Sigmoid colon (tissue), 7 donors: ENCODE data around the gene CALML4. TPM values are rescaled to one million over a fixed set of nuclear protein-coding genes. Genes with fewer than 3 reads are reported as not detected.
A peak's percentile ranks its signal among the peaks of the same experiment; 100 is the strongest.

Experiments used
- DNase-seq: peaks from one replicate; pipeline ENCODE4 v3.0.0-alpha.2; 2019
- H3K27ac ChIP-seq, 4 donors: fragments of 200-600 bp; sonication (generic); one replicate each; pipeline ENCODE4 v1.5.1; 2016 to 2019; ENCODE audit warnings: mild to moderate bottlenecking in 1 of 4
- H3K27me3 ChIP-seq, 3 donors: fragments of 200-600 bp; sonication (generic); one replicate each; pipeline ENCODE4 v1.5.1; 2019; ENCODE audit warnings: mild to moderate bottlenecking in 1 of 3
- H3K36me3 ChIP-seq, 4 donors: fragments of 200-600 bp; sonication (generic); one replicate each; pipeline ENCODE4 v1.5.1; 2016 to 2019
- H3K4me1 ChIP-seq, 4 donors: fragments of 200-600 bp; sonication (generic); one replicate each; pipeline ENCODE4 v1.5.1; 2017 to 2019
- H3K4me3 ChIP-seq, 4 donors: fragments of 200-600 bp; sonication (generic); one replicate each; pipeline ENCODE4 v1.5.1; 2017 to 2019; ENCODE audit warnings: mild to moderate bottlenecking in 2 of 4, moderate library complexity in 1 of 4
- H3K9me3 ChIP-seq, 4 donors: fragments of 200-600 bp in 3 of 4; sonication (generic) in 3 of 4; one replicate each; pipeline versions ENCODE4 v1.5.1 to v1.6.1; 2013 to 2019
- CTCF ChIP-seq, 4 experiments: fragments of 450-650 bp in 3 of 4; fragments of 200-600 bp in 1 of 4; IDR thresholded peaks; one replicate each; pipeline ENCODE4 v1.5.1; 2016 to 2019; ENCODE audit warnings: antibody characterized with exemption in 4 of 4, mild to moderate bottlenecking in 3 of 4, moderate library complexity in 2 of 4
- EP300 ChIP-seq, 4 donors: sonication (generic); formaldehyde crosslinking; IDR thresholded peaks; one replicate each; pipeline ENCODE4 v1.6.1; 2017; ENCODE audit warnings: antibody characterized with exemption in 4 of 4
- POLR2A ChIP-seq, 2 donors: fragments of 450-650 bp; IDR thresholded peaks; one replicate each; pipeline ENCODE4 v1.6.1; 2016; ENCODE audit warnings: antibody characterized with exemption in 2 of 2, mild to moderate bottlenecking in 2 of 2, moderate library complexity in 2 of 2
- POLR2AphosphoS5 ChIP-seq, 4 donors: sonication (generic); formaldehyde crosslinking; IDR thresholded peaks; one replicate each; pipeline ENCODE4 v1.6.1; 2017; ENCODE audit warnings: antibody characterized with exemption in 4 of 4
- WGBS, 2 donors: extraction: QIAGEN DNeasy Blood & Tissue Kit; methylation state at CpG; one replicate each; pipeline ENCODE4 v1.1.7; 2013; 5-methylcytosine and 5-hydroxymethylcytosine counted together
- intact Hi-C: fragments of 100-400 bp; cut with DNase I; formaldehyde crosslinking; loops from one replicate; pipeline ENCODE4 v1.15.1; 2023
- polyA plus RNA-seq, 3 donors: library from polyadenylated mRNA; stranded (reverse); fragments of 200-250 nt; gene quantifications; one replicate each; pipeline ENCODE4 v1.2.3, GENCODE V29; 2013
- total RNA-seq, 4 donors: library from RNA; depleted of rRNA; stranded (reverse); fragments of >200 nt; gene quantifications; one replicate each; pipeline ENCODE4 v1.1.0, GENCODE V29; 2016
- donor health status: healthy with polysubstance abuse.
- donor health status: Bipolar disorder and iron deficiency.
- donor health status: healthy.

Gene CALML4
- total and polyA plus RNA-seq, 7 donors, result 3.9 to 309 (median 10.9) TPM

GRCh38 chr15:68199340-68199739 is 5.8 kb downstream of the CALML4 start:
- intact Hi-C loops, result no loop called here
- TF ChIP-seq EP300 (IDR thresholded peaks at IDR 0.05) (no peak), POLR2AphosphoS5 (IDR thresholded peaks at IDR 0.05) (no peak), POLR2A (IDR thresholded peaks at IDR 0.05) (no peak), CTCF (IDR thresholded peaks at IDR 0.05) (no peak)
- 73 to 76% methylated on average over 11 of the region's 11 CpGs for WGBS, 2 donors
- Histone ChIP-seq H3K9me3 (no peaks in the 10 kb centered on the region), H3K4me3 (no peak overlapping the region), H3K4me1 (peaks cover 0 to 26% (median 21%) of the 10 kb centered on the region in 4 donors), H3K36me3 (no peaks in the 10 kb centered on the region), H3K27ac (no peak overlapping the region), H3K27me3 (no peaks in the 10 kb centered on the region)
- DNase-seq, result no peak

GRCh38 chr15:68197661-68198437 is 7.3 kb downstream of the CALML4 start:
- Histone ChIP-seq H3K9me3 (no peaks in the 10 kb centered on the region), H3K27me3 (no peaks in the 10 kb centered on the region), H3K27ac (peak overlapping the region in 1 of 4 donors; percentile 9), H3K4me3 (no peak overlapping the region), H3K4me1 (peaks cover 0 to 30% (median 23%) of the 10 kb centered on the region in 4 donors), H3K36me3 (peaks cover 0 to 10% (median 3%) of the 10 kb centered on the region in 4 donors)
- no peak for TF ChIP-seq EP300 (IDR thresholded peaks at IDR 0.05)
- TF ChIP-seq POLR2AphosphoS5 (IDR thresholded peaks at IDR 0.05), result peak in 1 of 4 donors; percentile 10
- intact Hi-C loops, result no loop called here
- DNase-seq, result no peak
- WGBS, 2 donors, result 89 to 93% methylated on average over 11 of the region's 11 CpGs

- no peak for DNase-seq
- H3K27ac ChIP-seq, result no peak overlapping the region
- H3K27me3 ChIP-seq, result no peaks in the 10 kb centered on the region
- TF ChIP-seq EP300 (IDR thresholded peaks at IDR 0.05) (no peak), POLR2AphosphoS5 (IDR thresholded peaks at IDR 0.05) (no peak), CTCF (IDR thresholded peaks at IDR 0.05) (no peak), POLR2A (IDR thresholded peaks at IDR 0.05) (no peak)
- H3K36me3 ChIP-seq, result peaks cover 0 to 17% (median 6%) of the 10 kb centered on the region in 4 donors
- no peak overlapping the region for H3K4me3 ChIP-seq
- WGBS, 2 donors, result 94 to 95% methylated on average over 8 of the region's 8 CpGs
- intact Hi-C loops, result no loop called here
- H3K9me3 ChIP-seq, result no peaks in the 10 kb centered on the region
- H3K4me1 ChIP-seq, result peaks cover 0 to 37% (median 30%) of the 10 kb centered on the region in 4 donors
Measured at GRCh38 chr15:68197170-68197492, 8.0 kb downstream of the CALML4 start.

GRCh38 chr15:68196445-68197169 is 8.5 kb downstream of the CALML4 start:
- Histone ChIP-seq H3K4me3 (no peak overlapping the region), H3K4me1 (peaks cover 0 to 42% (median 35%) of the 10 kb centered on the region in 4 donors), H3K36me3 (peaks cover 0 to 17% (median 7%) of the 10 kb centered on the region in 4 donors), H3K9me3 (no peaks in the 10 kb centered on the region), H3K27me3 (no peaks in the 10 kb centered on the region), H3K27ac (no peak overlapping the region)
- intact Hi-C loops, result no loop called here
- WGBS, 2 donors, result 89 to 90% methylated on average over 17 of the region's 17 CpGs
- no peak for TF ChIP-seq POLR2A (IDR thresholded peaks at IDR 0.05)
- TF ChIP-seq CTCF (IDR thresholded peaks at IDR 0.05), result no peak
- no peak for TF ChIP-seq POLR2AphosphoS5 (IDR thresholded peaks at IDR 0.05)
- no peak for TF ChIP-seq EP300 (IDR thresholded peaks at IDR 0.05)
- DNase-seq, result no peak
